ENCODE results near the gene ZC3HAV1.
"Not testable (repeated sequence)": the region's sequence is repeated elsewhere in the genome, so short reads cannot be mapped to it uniquely, and the experiment has no call there.

ZC3HAV1 gene

GRCh38 chr7:139084709-139085108, 24.8 kb downstream of the ZC3HAV1 start:
- DNase-seq, result no peak

- no peak for DNase-seq
These were observed 27.9 kb downstream of the ZC3HAV1 start for GRCh38 chr7:139081584-139081983.

- no peak for DNase-seq
These were observed 28.6 kb downstream of the ZC3HAV1 start for GRCh38 chr7:139080905-139081304.

- DNase-seq, result no peak
These were observed 29.7 kb downstream of the ZC3HAV1 start for GRCh38 chr7:139079861-139080260.

- no peak for DNase-seq
These were observed 30.6 kb downstream of the ZC3HAV1 start for GRCh38 chr7:139078911-139079310.

- no peak for DNase-seq
These were observed 31.1 kb downstream of the ZC3HAV1 start for GRCh38 chr7:139078399-139078798.

GRCh38 chr7:139077706-139078105, 31.8 kb downstream of the ZC3HAV1 start:
- not testable (repeated sequence) for DNase-seq

GRCh38 chr7:139075871-139076686, 33.4 kb downstream of the ZC3HAV1 start:
- DNase-seq, result no peak

- DNase-seq, result peak; percentile 57
These were observed 34.4 kb downstream of the ZC3HAV1 start for GRCh38 chr7:139075031-139075652.

GRCh38 chr7:139072796-139073195, 36.7 kb downstream of the ZC3HAV1 start:
- no peak for DNase-seq

GRCh38 chr7:139071680-139072079, 37.8 kb downstream of the ZC3HAV1 start:
- DNase-seq, result no peak

GRCh38 chr7:139068544-139069399, 40.7 kb downstream of the ZC3HAV1 start:
- DNase-seq, result no peak

GRCh38 chr7:139066315-139066714, 43.2 kb downstream of the ZC3HAV1 start:
- DNase-seq, result no peak

- DNase-seq, result no peak
These were observed 44.2 kb downstream of the ZC3HAV1 start for GRCh38 chr7:139065323-139065722.

GRCh38 chr7:139061416-139061815, 48.1 kb downstream of the ZC3HAV1 start:
- DNase-seq, result no peak

GRCh38 chr7:139060695-139061237, 48.8 kb downstream of the ZC3HAV1 start:
- no peak for DNase-seq

- DNase-seq, result no peak
These were observed 49.6 kb downstream of the ZC3HAV1 start for GRCh38 chr7:139059905-139060304.

- no peak for DNase-seq
These were observed 50.6 kb downstream of the ZC3HAV1 start for GRCh38 chr7:139058943-139059342.

GRCh38 chr7:139055674-139056073, 53.8 kb downstream of the ZC3HAV1 start:
- no peak for DNase-seq

- not testable (repeated sequence) for DNase-seq
These were observed 54.9 kb downstream of the ZC3HAV1 start for GRCh38 chr7:139054656-139055055.

- DNase-seq, result no peak
These were observed 55.4 kb downstream of the ZC3HAV1 start for GRCh38 chr7:139054101-139054500.

- no peak for DNase-seq
These were observed 57.9 kb downstream of the ZC3HAV1 start for GRCh38 chr7:139051655-139052054.

- no peak for DNase-seq
These were observed 59.6 kb downstream of the ZC3HAV1 start for GRCh38 chr7:139049936-139050335.
